ENCODE results near the gene FCSK.

FCSK gene

GRCh38 chr16:70457446-70458166 is 3.2 kb downstream of the FCSK start:
- no peak for DNase-seq

DNA sequence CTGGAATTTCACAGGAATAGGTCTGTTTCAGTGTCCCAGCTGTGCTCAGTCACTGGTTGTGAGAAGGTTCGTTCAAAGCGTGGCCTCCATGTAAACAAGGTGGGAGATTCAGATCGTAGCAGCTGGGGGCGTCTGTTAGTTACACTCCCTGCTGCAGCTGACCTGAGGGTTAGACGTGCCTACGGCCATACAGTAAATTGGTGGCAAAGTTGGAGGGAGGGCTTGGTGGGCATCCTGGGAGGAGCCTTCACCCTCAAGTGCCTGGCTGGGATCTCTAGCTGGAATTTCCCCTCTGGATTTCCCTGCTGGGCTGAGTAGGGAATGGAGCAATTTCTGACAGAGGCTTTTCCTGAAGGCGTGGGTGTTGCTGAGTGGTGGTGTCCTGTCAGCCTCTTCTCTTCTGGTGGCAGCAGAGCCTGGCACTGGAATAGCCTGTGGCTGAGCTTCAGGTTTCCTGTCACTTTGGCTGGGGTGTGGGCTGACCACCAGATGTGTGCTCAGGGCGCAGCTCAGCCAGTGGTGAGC is 6.4 kb downstream of the FCSK start:
- no peak for DNase-seq

- no peak for DNase-seq
Observed at GRCh38 chr16:70463235-70463634, 8.8 kb downstream of the FCSK start.

GRCh38 chr16:70465999-70466804 is 11.8 kb downstream of the FCSK start:
- no peak for DNase-seq

GRCh38 chr16:70466805-70467076 is 12.3 kb downstream of the FCSK start:
- no peak for DNase-seq

- no peak for DNase-seq
Observed at GRCh38 chr16:70467113-70467512, 12.7 kb downstream of the FCSK start.

DNA sequence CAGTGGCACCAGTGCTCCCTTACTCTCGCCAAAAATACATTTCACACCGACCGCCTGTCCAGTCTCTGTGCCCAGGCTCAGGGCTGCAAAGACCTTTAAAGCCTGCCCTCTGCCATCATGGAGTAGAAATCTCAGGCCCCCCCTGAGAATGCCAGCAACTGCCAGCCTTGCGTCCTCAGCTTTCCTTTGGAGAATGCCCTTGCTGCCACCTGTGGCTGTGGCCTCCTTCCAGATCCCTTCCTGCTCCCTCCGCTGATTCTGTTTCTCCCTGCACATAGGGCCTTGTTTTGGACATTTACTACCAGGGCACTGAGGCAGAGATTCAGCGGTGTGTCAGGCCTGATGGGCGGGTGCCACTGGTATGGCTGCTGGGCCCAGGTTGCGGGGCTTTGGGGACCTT is 13.2 kb downstream of the FCSK start:
- no peak for DNase-seq

DNA sequence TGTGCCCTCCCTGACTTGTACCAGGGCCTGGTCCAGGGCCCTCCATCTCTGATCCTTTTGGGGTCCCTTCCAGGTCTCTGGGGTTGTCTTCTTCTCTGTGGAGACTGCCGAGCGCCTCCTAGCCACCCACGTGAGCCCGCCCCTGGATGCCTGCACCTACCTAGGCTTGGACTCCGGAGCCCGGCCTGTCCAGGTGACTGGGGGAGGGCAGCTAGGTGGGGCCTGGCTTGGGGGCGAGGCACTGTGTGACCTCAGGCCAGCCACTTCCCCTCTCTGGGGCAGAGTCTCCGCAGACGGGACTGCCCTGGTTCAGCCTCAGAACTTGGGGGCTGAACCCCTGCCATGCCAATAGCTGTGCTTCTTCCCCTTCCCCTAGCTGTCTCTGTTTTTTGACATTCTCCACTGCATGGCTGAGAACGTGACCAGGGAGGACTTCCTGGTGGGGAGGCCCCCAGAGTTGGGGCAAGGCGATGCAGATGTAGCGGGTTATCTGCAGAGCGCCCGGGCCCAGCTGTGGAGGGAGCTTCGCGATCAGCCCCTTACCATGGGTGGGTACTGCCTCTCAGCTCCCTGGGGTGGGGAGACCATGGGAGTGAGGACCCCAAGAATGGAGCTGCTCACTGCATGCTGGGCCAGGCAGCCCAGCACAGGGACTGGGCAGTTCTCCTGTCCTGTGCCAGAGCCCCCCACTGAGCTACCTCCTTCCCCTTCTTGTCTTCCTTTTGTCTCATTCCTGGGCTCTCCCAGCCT is 14.6 kb downstream of the FCSK start:
- no peak for DNase-seq

GRCh38 chr16:70470141-70470926 is 15.9 kb downstream of the FCSK start:
- no peak for DNase-seq

DNA sequence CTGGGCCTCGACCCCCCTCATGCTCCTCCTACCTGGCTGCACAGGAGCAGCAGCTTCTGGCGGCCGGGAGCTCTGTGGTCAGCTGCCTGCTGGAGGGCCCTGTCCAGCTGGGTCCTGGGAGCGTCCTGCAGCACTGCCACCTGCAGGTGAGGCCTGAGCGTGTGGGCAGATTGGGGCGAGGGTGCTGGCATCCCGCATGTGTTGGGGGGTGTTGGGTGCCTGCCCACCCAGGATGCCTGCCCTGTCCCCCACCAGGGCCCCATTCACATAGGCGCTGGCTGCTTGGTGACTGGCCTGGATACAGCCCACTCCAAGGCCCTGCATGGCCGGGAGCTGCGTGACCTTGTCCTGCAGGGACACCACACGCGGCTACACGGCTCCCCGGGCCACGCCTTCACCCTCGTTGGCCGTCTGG is 16.5 kb downstream of the FCSK start:
- DNase-seq: peak; percentile 31

GRCh38 chr16:70472786-70473433 is 18.5 kb downstream of the FCSK start:
- no peak for DNase-seq

- peak; percentile 24 for DNase-seq
Observed at GRCh38 chr16:70473446-70474319, 19.3 kb downstream of the FCSK start.

DNA sequence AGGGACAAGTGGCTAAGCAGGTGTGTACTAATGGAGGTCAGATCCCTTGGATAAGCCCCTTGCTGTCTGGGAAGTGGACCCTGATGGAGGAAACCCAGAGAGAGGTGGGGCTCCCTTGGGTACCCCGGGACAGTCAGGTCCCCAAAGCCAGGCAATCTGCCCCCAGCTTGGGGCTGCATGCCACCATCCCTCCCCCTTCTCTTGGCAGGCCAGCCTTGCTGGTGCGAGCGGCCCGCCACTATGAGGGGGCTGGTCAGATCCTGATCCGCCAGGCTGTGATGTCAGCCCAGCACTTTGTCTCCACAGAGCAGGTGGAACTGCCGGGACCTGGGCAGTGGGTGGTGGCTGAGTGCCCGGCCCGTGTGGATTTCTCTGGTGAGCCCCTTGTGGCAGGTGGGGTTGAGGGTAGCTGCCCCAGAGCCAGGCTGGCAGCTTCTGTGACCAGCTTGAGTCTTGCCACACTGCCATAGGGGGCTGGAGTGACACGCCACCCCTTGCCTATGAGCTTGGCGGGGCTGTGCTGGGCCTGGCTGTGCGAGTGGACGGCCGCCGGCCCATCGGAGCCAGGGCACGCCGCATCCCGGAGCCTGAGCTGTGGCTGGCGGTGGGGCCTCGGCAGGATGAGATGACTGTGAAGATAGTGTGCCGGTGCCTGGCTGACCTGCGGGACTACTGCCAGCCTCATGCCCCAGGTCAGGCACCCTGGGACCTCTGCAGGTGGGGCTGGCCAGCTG is 20.1 kb downstream of the FCSK start:
- DNase-seq: no peak

- DNase-seq: no peak
Observed at GRCh38 chr16:70475054-70475871, 20.9 kb downstream of the FCSK start.

DNA sequence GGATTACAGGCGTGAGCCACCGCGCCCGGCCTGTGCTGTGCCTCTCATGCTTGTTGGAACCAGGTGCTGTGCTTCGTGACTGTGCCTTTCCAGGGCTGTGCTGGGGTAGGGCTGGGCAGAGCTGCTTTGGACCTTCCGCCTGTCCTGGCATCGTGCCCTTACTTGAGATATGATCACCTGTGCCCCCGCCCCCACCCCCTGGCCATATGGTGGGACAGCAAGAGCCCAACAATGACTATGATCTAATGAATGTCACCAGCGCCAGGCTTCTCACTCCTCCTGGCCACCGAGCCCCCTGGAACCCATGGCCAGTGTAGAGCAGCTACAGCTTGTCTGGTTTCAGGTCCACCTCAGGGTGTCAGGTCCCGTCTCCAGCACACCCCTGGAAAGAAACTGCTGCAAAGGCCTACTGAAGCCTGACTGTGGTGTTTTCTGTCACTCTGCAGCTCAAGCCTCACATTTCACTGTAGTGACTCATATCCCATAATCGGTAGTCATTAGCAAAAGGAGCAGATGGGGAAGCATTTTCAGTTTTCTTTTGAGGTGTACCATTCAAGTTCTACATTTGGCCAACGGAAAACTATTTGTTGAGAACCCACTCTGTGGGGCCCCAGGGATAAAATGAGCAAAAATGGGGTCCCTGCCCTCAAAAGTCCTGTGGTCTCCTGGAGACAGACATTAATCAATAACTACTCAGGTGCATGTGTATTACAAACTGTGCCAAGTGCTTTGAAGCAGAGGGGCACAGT is 22.1 kb downstream of the FCSK start:
- no peak for DNase-seq

DNA sequence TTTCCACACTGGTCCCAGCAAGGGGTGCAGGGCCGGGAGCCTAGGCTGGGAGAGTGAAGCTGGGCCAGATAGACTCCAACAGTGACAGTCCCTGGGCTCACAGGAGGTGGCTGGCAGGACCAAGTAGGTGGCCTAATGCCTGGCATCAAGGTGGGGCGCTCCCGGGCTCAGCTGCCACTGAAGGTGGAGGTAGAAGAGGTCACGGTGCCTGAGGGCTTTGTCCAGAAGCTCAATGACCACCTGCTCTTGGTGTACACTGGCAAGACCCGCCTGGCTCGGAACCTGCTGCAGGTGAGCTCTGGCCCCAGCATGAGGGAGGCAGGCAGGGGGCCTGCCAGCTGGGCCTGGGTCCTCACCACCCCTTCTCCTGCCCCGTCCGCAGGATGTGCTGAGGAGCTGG is 23.8 kb downstream of the FCSK start:
- DNase-seq: no peak

DNA sequence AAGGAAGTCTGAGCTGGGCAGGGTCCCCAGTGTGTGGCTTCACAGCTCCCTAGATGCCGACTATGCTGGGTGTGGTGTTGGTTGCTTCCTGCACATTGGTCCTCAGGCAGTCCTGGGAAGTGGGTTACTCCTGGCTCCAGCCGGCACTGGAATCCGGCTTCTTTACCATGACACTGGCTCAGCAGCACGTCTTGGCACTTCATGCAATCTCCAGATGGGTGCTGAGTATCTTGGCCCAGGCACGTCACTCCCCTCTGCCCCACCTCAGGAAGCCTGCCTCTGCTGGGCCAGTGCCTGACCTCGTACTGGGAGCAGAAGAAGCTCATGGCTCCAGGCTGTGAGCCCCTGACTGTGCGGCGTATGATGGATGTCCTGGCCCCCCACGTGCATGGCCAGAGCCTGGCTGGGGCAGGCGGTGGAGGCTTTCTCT is 24.5 kb downstream of the FCSK start:
- DNase-seq: no peak
